MM.1S (cell line): Measurements from ENCODE around the gene PRMT1.
A peak's percentile ranks its signal among the peaks of the same experiment; 100 is the strongest.

ENCODE experiments used
- DNase-seq: peaks from one replicate; pipeline ENCODE4 v3.0.0-alpha.2; 2015
- H2AFZ ChIP-seq: fragments of 300-600 bp; sonication (generic); 2 replicates; pipeline ENCODE4 v1.6.0; 2016; ENCODE audit warnings: antibody characterized with exemption, low read length
- H3F3A ChIP-seq: fragments of 300-600 bp; sonication (generic); 2 replicates; pipeline ENCODE4 v1.6.1; 2016; ENCODE audit warnings: mild to moderate bottlenecking, antibody characterized with exemption, low read length, moderate library complexity, mixed read lengths; ENCODE audit not compliant: insufficient read depth
- H3K27ac ChIP-seq: fragments of 300-600 bp; sonication (generic); 2 replicates; pipeline ENCODE4 v1.5.1; 2016; ENCODE audit warnings: mild to moderate bottlenecking, low read length
- H3K27me3 ChIP-seq: fragments of 300-600 bp; sonication (generic); replicated peaks from 2 replicates; pipeline ENCODE4 v1.6.0; 2016; ENCODE audit warnings: low read length; ENCODE audit not compliant: insufficient read depth
- H3K36me3 ChIP-seq: fragments of 300-600 bp; sonication (generic); replicated peaks from 2 replicates; pipeline ENCODE4 v1.6.1; 2016; ENCODE audit warnings: mild to moderate bottlenecking, low read length, mixed read lengths; ENCODE audit not compliant: insufficient read depth
- H3K4me1 ChIP-seq: fragments of 300-600 bp; sonication (generic); 2 replicates; pipeline ENCODE4 v1.6.1; 2016; ENCODE audit warnings: low read length, mixed read lengths
- H3K4me2 ChIP-seq: fragments of 300-600 bp; sonication (generic); 2 replicates; pipeline ENCODE4 v1.6.0; 2016; ENCODE audit warnings: low read depth, low read length
- H3K4me3 ChIP-seq: fragments of 300-600 bp; sonication (generic); 2 replicates; pipeline ENCODE4 v1.5.1; 2016; ENCODE audit warnings: low read length, mixed read lengths
- H3K79me2 ChIP-seq: fragments of 300-600 bp; sonication (generic); 2 replicates; pipeline ENCODE4 v1.6.1; 2016; ENCODE audit warnings: mixed run types, low read length, mixed read lengths
- H3K9ac ChIP-seq: fragments of 300-600 bp; sonication (generic); 2 replicates; pipeline ENCODE4 v1.6.1; 2016; ENCODE audit warnings: low read length, mixed read lengths
- H3K9me2 ChIP-seq: fragments of 300-600 bp; sonication (generic); replicated peaks from 2 replicates; pipeline ENCODE4 v1.6.1; 2016; ENCODE audit warnings: mild to moderate bottlenecking, low read length, mixed read lengths; ENCODE audit not compliant: insufficient read depth
- H3K9me3 ChIP-seq: fragments of 300-600 bp; sonication (generic); replicated peaks from 2 replicates; pipeline ENCODE4 v1.6.1; 2016; ENCODE audit warnings: mild to moderate bottlenecking, low read length, mixed read lengths; ENCODE audit not compliant: insufficient read depth
- H4K20me1 ChIP-seq: fragments of 300-600 bp; sonication (generic); 2 replicates; pipeline ENCODE4 v1.6.1; 2016; ENCODE audit warnings: mild to moderate bottlenecking, low read length, moderate library complexity, mixed read lengths; ENCODE audit not compliant: insufficient read depth
- CTCF ChIP-seq: fragments of 300-600 bp; sonication (generic); IDR thresholded peaks from 2 replicates; pipeline ENCODE4 v1.5.1; 2016; ENCODE audit warnings: antibody characterized with exemption, low read length, mixed read lengths
- EZH2 ChIP-seq: fragments of 300-600 bp; sonication (generic); optimal IDR thresholded peaks from 2 replicates; pipeline ENCODE3; 2017; ENCODE audit warnings: low read depth, mild to moderate bottlenecking, antibody characterized with exemption, low read length, mixed read lengths
- EZH2phosphoT487 ChIP-seq: fragments of 300-600 bp; sonication (generic); IDR thresholded peaks from 2 replicates; pipeline ENCODE4 v1.6.1; 2018; ENCODE audit warnings: antibody characterized with exemption, low read length

The PRMT1 gene

GRCh38 chr19:49678985-49679770, 2.1 kb downstream of the PRMT1 start:
- no peak for DNase-seq
- Histone ChIP-seq H3K4me3 (no peak overlapping the region; the same call in 1 of the 2 replicates), H2AFZ (no peak overlapping the region), H3K9me3 (no peaks in the 10 kb centered on the region), H4K20me1 (peaks cover 9% of the 10 kb centered on the region; the same call in 1 of the 2 replicates), H3K27ac (no peak overlapping the region; the same call in 1 of the 2 replicates), H3K36me3 (peaks cover 6% of the 10 kb centered on the region; the same call in 1 of the 2 replicates), H3K79me2 (peaks cover 59% of the 10 kb centered on the region), H3K4me1 (peaks cover 16% of the 10 kb centered on the region), H3F3A (peaks cover 43% of the 10 kb centered on the region), H3K9me2 (no peaks in the 10 kb centered on the region), H3K27me3 (no peaks in the 10 kb centered on the region), H3K9ac (no peak overlapping the region; the same call in 1 of the 2 replicates), H3K4me2 (peak overlapping the region; percentile 74; the same call in 1 of the 2 replicates)
- TF ChIP-seq CTCF (no peak), EZH2phosphoT487 (no peak), EZH2 (no peak)

GRCh38 chr19:49679771-49680413, 2.8 kb downstream of the PRMT1 start:
- Histone ChIP-seq H3K27ac (no peak overlapping the region), H3K9me3 (no peaks in the 10 kb centered on the region), H3K9ac (no peak overlapping the region; the same call in 1 of the 2 replicates), H2AFZ (no peak overlapping the region), H3K79me2 (peaks cover 59% of the 10 kb centered on the region), H3K36me3 (peaks cover 6% of the 10 kb centered on the region), H3K4me2 (peak overlapping the region; percentile 73; the same call in 1 of the 2 replicates), H3K9me2 (no peaks in the 10 kb centered on the region), H3F3A (peaks cover 39% of the 10 kb centered on the region), H3K4me1 (peaks cover 16% of the 10 kb centered on the region), H3K4me3 (no peak overlapping the region), H4K20me1 (peaks cover 9% of the 10 kb centered on the region; the same call in 1 of the 2 replicates), H3K27me3 (no peaks in the 10 kb centered on the region)
- DNase-seq: no peak
- TF ChIP-seq CTCF (no peak), EZH2phosphoT487 (no peak), EZH2 (no peak)

GRCh38 chr19:49680421-49681351, 3.6 kb downstream of the PRMT1 start:
- Histone ChIP-seq H3K27ac (no peak overlapping the region), H3K4me2 (peak overlapping the region; percentile 73; the same call in 1 of the 2 replicates), H3K79me2 (peaks cover 59% of the 10 kb centered on the region), H3K27me3 (no peaks in the 10 kb centered on the region), H4K20me1 (peaks cover 9% of the 10 kb centered on the region; the same call in 1 of the 2 replicates), H2AFZ (no peak overlapping the region), H3K9me3 (no peaks in the 10 kb centered on the region), H3K4me1 (peaks cover 16% of the 10 kb centered on the region), H3K36me3 (peaks cover 6% of the 10 kb centered on the region), H3K4me3 (no peak overlapping the region; the same call in 1 of the 2 replicates), H3K9me2 (no peaks in the 10 kb centered on the region), H3F3A (peaks cover 39% of the 10 kb centered on the region), H3K9ac (peak overlapping the region; percentile 18; the same call in 1 of the 2 replicates)
- peak; percentile 97 for TF ChIP-seq CTCF
- TF ChIP-seq EZH2phosphoT487: no peak
- no peak for TF ChIP-seq EZH2
- peak; percentile 88 for DNase-seq
